Stimulated activated CD8-positive, alpha-beta memory T cell treated with anti-CD3 and anti-CD28 coated beads, Interleukin-7, amount 100 ng/mL, for 48 hours (primary cell): ENCODE data around the gene CYLD.
A peak's percentile ranks its signal among the peaks of the same experiment; 100 is the strongest.

Experiments
- DNase-seq, 2 donors: peaks; one replicate each; pipeline ENCODE4 v3.0.0-alpha.2; 2020; ENCODE audit warnings: low read depth in 1 of 2; ENCODE audit errors: extremely low read depth in 1 of 2

Gene CYLD

GRCh38 chr16:50776037-50776436, 34.2 kb downstream of the CYLD start:
- DNase-seq, result no peak

GRCh38 chr16:50778284-50779163, 36.6 kb downstream of the CYLD start:
- DNase-seq, result no peak

- DNase-seq, result no peak
These were observed 39.2 kb downstream of the CYLD start for GRCh38 chr16:50781043-50781442.

- DNase-seq, result no peak
These were observed 39.6 kb downstream of the CYLD start for GRCh38 chr16:50781518-50781917.

- DNase-seq, result no peak
These were observed 47.9 kb downstream of the CYLD start for GRCh38 chr16:50789757-50790156.

GRCh38 chr16:50791522-50791921, 49.6 kb downstream of the CYLD start:
- no peak for DNase-seq

GRCh38 chr16:50796829-50797228, 54.9 kb downstream of the CYLD start:
- DNase-seq, result no peak

- no peak for DNase-seq
These were observed 55.6 kb downstream of the CYLD start for GRCh38 chr16:50797456-50797855.

GRCh38 chr16:50800074-50800473, 58.2 kb downstream of the CYLD start:
- no peak for DNase-seq

- DNase-seq, result no peak
These were observed 59.1 kb downstream of the CYLD start for GRCh38 chr16:50801036-50801435.

GRCh38 chr16:50802000-50802399, 60.1 kb downstream of the CYLD start:
- DNase-seq, result no peak

GRCh38 chr16:50802961-50803360, 61.1 kb downstream of the CYLD start:
- DNase-seq, result no peak

- no peak for DNase-seq
These were observed 62.5 kb downstream of the CYLD start for GRCh38 chr16:50804290-50804907.

GRCh38 chr16:50806099-50807062, 64.5 kb downstream of the CYLD start:
- peak; percentile 53 to 77 for DNase-seq

- no peak for DNase-seq
These were observed 67.1 kb downstream of the CYLD start for GRCh38 chr16:50808929-50809538.

- no peak for DNase-seq
These were observed 67.7 kb downstream of the CYLD start for GRCh38 chr16:50809561-50809960.

- DNase-seq, result no peak
These were observed 68.5 kb downstream of the CYLD start for GRCh38 chr16:50810241-50810965.

GRCh38 chr16:50812046-50812445, 70.2 kb downstream of the CYLD start:
- DNase-seq, result no peak

GRCh38 chr16:50812876-50813466, 71.1 kb downstream of the CYLD start:
- DNase-seq, result no peak

GRCh38 chr16:50814052-50814451, 72.2 kb downstream of the CYLD start:
- DNase-seq, result no peak
